B cell (primary cell): ENCODE data around the gene CYRIA. TPM values are rescaled to one million over a fixed set of nuclear protein-coding genes. Genes with fewer than 3 reads are reported as not detected.

Source experiments
- ATAC-seq: fragments of 200-7000 bp; cut with Tn5 transposase; one replicate; pipeline ENCODE4 v1.10.0; 2021; ENCODE audit warnings: low read depth, mild to moderate bottlenecking, moderate number of reproducible peaks, moderate library complexity
- CTCF ChIA-PET: fragments of 350-600 bp; sonication (Branson Sonifier 250); formaldehyde crosslinking; loops from one replicate; lab custom pipeline; 2021; ENCODE audit warnings: antibody characterized with exemption, inconsistent platforms; lab: Charles Lee
- POLR2A ChIA-PET: fragments of 350-600 bp; sonication (Branson Sonifier 250); formaldehyde crosslinking; loops from one replicate; lab custom pipeline; 2021; ENCODE audit warnings: antibody characterized with exemption; lab: Charles Lee
- DNase-seq: peaks from one replicate; pipeline ENCODE4 v3.0.0; 2013
- H2AFZ ChIP-seq: 2 replicates; pipeline ENCODE4 v1.6.1; 2012; ENCODE audit warnings: mild to moderate bottlenecking, low read depth, low read length; ENCODE audit not compliant: insufficient read depth, poor library complexity, severe bottlenecking
- H3K27ac ChIP-seq, 2 donors: 1 replicate in 1 of 2; 2 replicates in 1 of 2; pipeline ENCODE4 v1.5.1; 2012 to 2013; ENCODE audit warnings: low read length in 2 of 2, mild to moderate bottlenecking in 2 of 2, moderate library complexity in 1 of 2
- H3K27me3 ChIP-seq, 4 experiments: fragments of 200-600 bp in 1 of 4; sonication (generic) in 1 of 4; replicated peaks in 1 of 4; 1 replicate in 2 of 4; 2 replicates in 2 of 4; pipeline versions ENCODE4 v1.6.1 to v1.7.0; 2013 to 2016; ENCODE audit warnings: low read length in 3 of 4, mild to moderate bottlenecking in 2 of 4, mixed read lengths in 1 of 4, moderate library complexity in 1 of 4; ENCODE audit not compliant: insufficient read depth in 4 of 4, control insufficient read depth in 3 of 4; ENCODE audit errors: control extremely low read depth in 1 of 4
- H3K36me3 ChIP-seq, 2 experiments: replicated peaks in 1 of 2; 1 replicate in 1 of 2; 2 replicates in 1 of 2; pipeline versions ENCODE4 v1.6.1 to v1.7.1; 2013; ENCODE audit warnings: low read length in 1 of 2; ENCODE audit not compliant: insufficient read depth in 2 of 2, control insufficient read depth in 1 of 2; ENCODE audit errors: control extremely low read depth in 1 of 2, extremely low read depth in 1 of 2
- H3K4me1 ChIP-seq, 2 donors: fragments of 200-600 bp in 1 of 2; sonication (generic) in 1 of 2; 1 replicate in 1 of 2; 2 replicates in 1 of 2; pipeline versions ENCODE4 v1.5.1 to v1.6.1; 2013 to 2017; ENCODE audit warnings: low read length in 2 of 2; ENCODE audit not compliant: control insufficient read depth in 2 of 2, insufficient read depth in 2 of 2
- H3K4me2 ChIP-seq: replicated peaks from 2 replicates; pipeline ENCODE3; 2012; ENCODE audit warnings: mild to moderate bottlenecking, low read depth, low read length; ENCODE audit not compliant: poor library complexity, severe bottlenecking
- H3K4me3 ChIP-seq, 5 experiments: fragments of 200-600 bp in 1 of 5; sonication (generic) in 1 of 5; 1 replicate in 3 of 5; 2 replicates in 2 of 5; pipeline versions ENCODE4 v1.5.1 to v1.7.0; 2011 to 2016; ENCODE audit warnings: low read length in 4 of 5, mild to moderate bottlenecking in 4 of 5, low read depth in 2 of 5, control low read depth in 1 of 5, moderate library complexity in 1 of 5; ENCODE audit not compliant: insufficient read depth in 1 of 5; ENCODE audit errors: control extremely low read depth in 1 of 5, extremely low read depth in 1 of 5
- H3K79me2 ChIP-seq: fragments of 200-600 bp; sonication (generic); one replicate; pipeline ENCODE4 v1.6.0; 2016; ENCODE audit warnings: low read length; ENCODE audit not compliant: control insufficient read depth, insufficient read depth
- H3K9ac ChIP-seq: fragments of 200-600 bp; sonication (generic); 2 replicates; pipeline ENCODE4 v1.6.1; 2017; ENCODE audit warnings: mild to moderate bottlenecking, low read length, moderate library complexity
- H3K9me3 ChIP-seq, 3 donors: one replicate each; pipeline versions ENCODE4 v1.6.1 to v1.7.1; 2013; ENCODE audit warnings: low read length in 2 of 3; ENCODE audit not compliant: control insufficient read depth in 2 of 3, insufficient read depth in 1 of 3; ENCODE audit errors: control extremely low read depth in 1 of 3
- H4K20me1 ChIP-seq: 2 replicates; pipeline ENCODE4 v1.6.0; 2012; ENCODE audit warnings: mild to moderate bottlenecking, low read length; ENCODE audit not compliant: insufficient read depth, control insufficient read depth, poor library complexity, severe bottlenecking
- H3K27ac Mint-ChIP-seq: one replicate; pipeline ENCODE4 v1.8.0; 2021; ENCODE audit warnings: mixed read lengths
- H3K27me3 Mint-ChIP-seq: one replicate; pipeline ENCODE4 v1.8.0; 2021; ENCODE audit warnings: mixed read lengths
- H3K4me1 Mint-ChIP-seq: one replicate; pipeline ENCODE4 v1.8.0; 2021; ENCODE audit warnings: mixed read lengths
- H3K4me3 Mint-ChIP-seq: one replicate; pipeline ENCODE4 v1.8.0; 2021; ENCODE audit warnings: mixed read lengths
- H3K9me3 Mint-ChIP-seq: one replicate; pipeline ENCODE4 v1.8.0; 2022; ENCODE audit warnings: mixed read lengths; ENCODE audit not compliant: insufficient read depth
- EZH2 ChIP-seq: IDR thresholded peaks from 2 replicates; pipeline ENCODE4 v1.6.1; 2012; ENCODE audit warnings: borderline replicate concordance, low read depth, mild to moderate bottlenecking, moderate library complexity, low read length; ENCODE audit not compliant: insufficient read depth, poor library complexity, severe bottlenecking
- WGBS: methylation state at CpG from one replicate; pipeline ENCODE4 v1.1.5; 2013; ENCODE audit warnings: missing lambda C conversion rate; ENCODE audit not compliant: insufficient coverage; 5-methylcytosine and 5-hydroxymethylcytosine counted together
- intact Hi-C: fragments of 100-400 bp; cut with micrococcal nuclease; formaldehyde crosslinking; loops from one replicate; pipeline ENCODE4 v1.10.0; 2022
- polyA plus RNA-seq: library from polyadenylated mRNA; depleted of rRNA; stranded (reverse); fragments of >200 nt; gene quantifications from 2 replicates; pipeline ENCODE4 v1.2.3, GENCODE V29; 2012
- total RNA-seq, 2 donors: library from RNA; stranded (reverse); fragments of 120-200 nt in 1 of 2; gene quantifications; 1 replicate in 1 of 2; 2 replicates in 1 of 2; pipeline versions ENCODE4 v1.2.3 to v1.2.4, GENCODE V29; 2013 to 2022
- TF ChIP-seq, protein P1 (sequence below): fragments of 200-600 bp; IDR thresholded peaks from one replicate; pipeline ENCODE4 v1.8.0; 2022; ENCODE audit warnings: antibody characterized with exemption, mild to moderate bottlenecking

The CYRIA gene
- total and polyA plus RNA-seq, 2 donors (not counting 1 experiment from before 2014, with no cell fraction given): 16.8 to 58.8 TPM

DNA sequence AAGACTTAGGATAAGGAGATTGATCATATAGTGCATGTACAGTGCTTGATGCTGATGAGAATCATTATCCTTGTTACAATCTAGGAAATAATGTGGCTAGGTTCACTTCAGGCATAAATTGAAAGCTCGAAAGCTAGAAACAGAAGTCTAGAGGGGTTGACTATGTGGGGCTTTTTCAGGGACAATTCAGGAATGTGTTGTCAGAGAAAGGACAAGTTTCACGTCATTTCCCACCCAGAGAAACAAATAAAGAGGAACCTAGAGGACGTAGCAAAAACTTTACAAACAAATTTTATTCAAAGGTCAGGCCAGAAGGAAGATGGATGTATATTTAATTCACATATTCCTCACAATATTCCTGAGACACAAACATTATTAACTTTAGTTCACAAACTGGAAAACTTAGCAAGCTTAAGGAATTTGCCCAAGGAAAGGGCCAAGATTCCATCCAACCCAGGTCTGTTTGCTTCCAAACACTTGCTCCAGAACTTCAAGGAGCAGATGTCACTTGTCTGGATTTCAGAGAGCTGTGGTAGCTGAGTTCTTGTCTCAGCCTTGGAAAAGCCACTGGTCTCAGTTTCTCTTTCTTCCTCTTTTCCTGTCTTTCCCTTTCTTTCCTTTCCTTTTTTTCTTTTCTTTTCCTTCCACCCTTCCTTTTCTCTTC lies 7.4 kb downstream of the CYRIA start:
- H3K9ac ChIP-seq: no peak overlapping the region
- peak overlapping the region; percentile 66 to 82 for H3K27ac ChIP-seq
- POLR2A ChIA-PET: interaction anchor here (0.6 to 1.2 kb wide), 2 partner anchors 30 to 34 kb away, joined by 3 to 5 read pairs; no protein-coding TSS in a partner anchor
- no peaks in the 10 kb centered on the region for H4K20me1 ChIP-seq
- TF ChIP-seq, protein P1, sequence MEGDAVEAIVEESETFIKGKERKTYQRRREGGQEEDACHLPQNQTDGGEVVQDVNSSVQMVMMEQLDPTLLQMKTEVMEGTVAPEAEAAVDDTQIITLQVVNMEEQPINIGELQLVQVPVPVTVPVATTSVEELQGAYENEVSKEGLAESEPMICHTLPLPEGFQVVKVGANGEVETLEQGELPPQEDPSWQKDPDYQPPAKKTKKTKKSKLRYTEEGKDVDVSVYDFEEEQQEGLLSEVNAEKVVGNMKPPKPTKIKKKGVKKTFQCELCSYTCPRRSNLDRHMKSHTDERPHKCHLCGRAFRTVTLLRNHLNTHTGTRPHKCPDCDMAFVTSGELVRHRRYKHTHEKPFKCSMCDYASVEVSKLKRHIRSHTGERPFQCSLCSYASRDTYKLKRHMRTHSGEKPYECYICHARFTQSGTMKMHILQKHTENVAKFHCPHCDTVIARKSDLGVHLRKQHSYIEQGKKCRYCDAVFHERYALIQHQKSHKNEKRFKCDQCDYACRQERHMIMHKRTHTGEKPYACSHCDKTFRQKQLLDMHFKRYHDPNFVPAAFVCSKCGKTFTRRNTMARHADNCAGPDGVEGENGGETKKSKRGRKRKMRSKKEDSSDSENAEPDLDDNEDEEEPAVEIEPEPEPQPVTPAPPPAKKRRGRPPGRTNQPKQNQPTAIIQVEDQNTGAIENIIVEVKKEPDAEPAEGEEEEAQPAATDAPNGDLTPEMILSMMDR: no peak
- H3K27me3 ChIP-seq: no peaks in the 10 kb centered on the region
- H3K27ac Mint-ChIP-seq: peak overlapping the region; percentile 93
- peaks cover 88% of the 10 kb centered on the region for H3K79me2 ChIP-seq
- ATAC-seq (no peak), DNase-seq (peak; percentile 59)
- WGBS: 57% methylated on average over 1 of the region's 3 CpGs
- CTCF ChIA-PET: interaction anchor here (0.7 to 6.7 kb wide), 8 partner anchors 10 to 99 kb away, joined by 3 to 50 read pairs (median 4); no protein-coding TSS in a partner anchor
- intact Hi-C loops: loop anchor here (5.0 kb wide), 1 partner anchor 69 kb away; no protein-coding TSS in a partner anchor
- H3K9me3 Mint-ChIP-seq: no peaks in the 10 kb centered on the region
- H3K9me3 ChIP-seq: no peaks in the 10 kb centered on the region
- peaks cover 98% of the 10 kb centered on the region for H3K4me1 Mint-ChIP-seq
- peaks cover 0 to 12% of the 10 kb centered on the region in 2 experiments for H3K36me3 ChIP-seq
- H3K4me2 ChIP-seq: peak overlapping the region; percentile 68
- peak overlapping the region; percentile 84 for H3K4me3 Mint-ChIP-seq
- H3K27me3 Mint-ChIP-seq: no peaks in the 10 kb centered on the region
- peaks cover 96 to 99% of the 10 kb centered on the region in 2 donors for H3K4me1 ChIP-seq
- no peak overlapping the region for H3K4me3 ChIP-seq
- H2AFZ ChIP-seq: no peak overlapping the region

DNA sequence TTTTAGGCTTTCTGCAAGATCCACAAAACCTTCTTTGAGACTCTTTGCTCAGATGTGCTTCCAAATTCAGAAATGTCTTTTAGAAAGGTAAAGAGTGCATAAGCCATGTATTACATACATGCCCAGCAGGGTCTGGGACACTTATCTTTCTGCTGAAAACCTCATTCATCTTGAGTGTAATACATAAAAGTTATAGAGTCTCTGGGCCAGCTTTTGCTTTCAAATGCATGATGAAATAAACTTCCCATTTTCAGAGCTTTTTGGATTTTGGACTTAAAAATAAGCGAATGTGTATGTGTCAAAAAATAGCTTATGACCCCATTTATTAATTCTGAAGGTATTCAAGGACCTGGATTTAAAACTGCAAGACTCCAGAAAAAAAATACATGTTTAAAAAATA lies 8.0 kb downstream of the CYRIA start:
- H3K9me3 ChIP-seq: no peaks in the 10 kb centered on the region
- H3K4me3 Mint-ChIP-seq: peak overlapping the region; percentile 84
- no peaks in the 10 kb centered on the region for H3K9me3 Mint-ChIP-seq
- intact Hi-C loops: loop anchor here (2.0 to 5.0 kb wide), 3 partner anchors 27 to 70 kb away; no protein-coding TSS in a partner anchor
- POLR2A ChIA-PET: interaction anchor here (1.2 kb wide), 1 partner anchor 29 kb away, joined by 3 read pairs; no protein-coding TSS in a partner anchor
- TF ChIP-seq, protein P1: no peak
- TF ChIP-seq EZH2: no peak
- no peak overlapping the region for H2AFZ ChIP-seq
- H3K27ac Mint-ChIP-seq: peak overlapping the region; percentile 86
- H3K27me3 Mint-ChIP-seq: no peaks in the 10 kb centered on the region
- peak overlapping the region; percentile 68 for H3K4me2 ChIP-seq
- H3K27ac ChIP-seq: peak overlapping the region; percentile 66 to 82
- ATAC-seq: no peak
- H3K4me1 Mint-ChIP-seq: peaks cover 98% of the 10 kb centered on the region
- no peak for DNase-seq
- H3K4me3 ChIP-seq: peak overlapping the region in 1 of 5 experiments; percentile 43
- WGBS: no CpG with 5 or more reads among the region's 1 CpG
- H3K4me1 ChIP-seq: peaks cover 96 to 99% of the 10 kb centered on the region in 2 donors
- peaks cover 0 to 15% of the 10 kb centered on the region in 2 experiments for H3K36me3 ChIP-seq
- no peaks in the 10 kb centered on the region for H4K20me1 ChIP-seq
- H3K79me2 ChIP-seq: peaks cover 88% of the 10 kb centered on the region
- H3K9ac ChIP-seq: no peak overlapping the region
- H3K27me3 ChIP-seq: no peaks in the 10 kb centered on the region
- CTCF ChIA-PET: interaction anchor here (0.7 to 6.7 kb wide), 8 partner anchors 25 to 100 kb away, joined by 3 to 50 read pairs (median 4); no protein-coding TSS in a partner anchor
